ENCODE data around the gene DIS3L2.

- TF ChIP-seq EZH2 (IDR thresholded peaks at IDR 0.05; ENCODE audit: insufficient read depth, poor library complexity, severe bottlenecking) (no peak), EZH2phosphoT487 (IDR thresholded peaks at IDR 0.05; ENCODE audit: insufficient read depth, low read depth) (no peak)
Measured at GRCh38 chr2:232170396-232170795, 208.9 kb downstream of the DIS3L2 start.
